HEK293T (cell line): Measurements from ENCODE around the gene TRIM33.

Experiments
- CTCF ChIA-PET: fragments of 350-600 bp; formaldehyde crosslinking; extraction: SDS; loops from one replicate; lab custom pipeline; 2021; ENCODE audit warnings: antibody characterized with exemption, inconsistent platforms; lab: Yijun Ruan, JAX
- POLR2A ChIA-PET: fragments of 350-600 bp; formaldehyde crosslinking; extraction: SDS; loops from one replicate; lab custom pipeline; 2020; ENCODE audit warnings: antibody characterized with exemption, inconsistent platforms; lab: Yijun Ruan, JAX
- DNase-seq: peaks from one replicate; pipeline ENCODE4 v3.0.0; 2012; ENCODE audit warnings: mixed read lengths; ENCODE audit errors: extremely low spot score
- ARNT ChIP-seq: fragments of 450-650 bp; IDR thresholded peaks from 2 replicates; pipeline ENCODE4 v1.6.1; 2017; ENCODE audit warnings: mild to moderate bottlenecking
- BHLHE40 ChIP-seq: fragments of 450-650 bp; IDR thresholded peaks from 2 replicates; pipeline ENCODE4 v1.6.1; 2016; ENCODE audit warnings: mild to moderate bottlenecking, moderate library complexity, borderline replicate concordance
- CTBP1 ChIP-seq: fragments of 450-650 bp; IDR thresholded peaks from 2 replicates; pipeline ENCODE4 v1.6.1; 2016; ENCODE audit warnings: borderline replicate concordance
- ELF4 ChIP-seq: fragments of 450-650 bp; IDR thresholded peaks from 2 replicates; pipeline ENCODE4 v1.6.1; 2017; ENCODE audit warnings: antibody characterized with exemption
- FOXA1 ChIP-seq: fragments of 450-650 bp; IDR thresholded peaks from 2 replicates; pipeline ENCODE4 v1.6.1; 2016; ENCODE audit warnings: mild to moderate bottlenecking
- FOXK2 ChIP-seq: fragments of 450-650 bp; IDR thresholded peaks from 2 replicates; pipeline ENCODE4 v1.6.1; 2016; ENCODE audit warnings: mild to moderate bottlenecking
- FOXM1 ChIP-seq: fragments of 450-650 bp; IDR thresholded peaks from 2 replicates; pipeline ENCODE4 v1.6.1; 2017; ENCODE audit warnings: mild to moderate bottlenecking, borderline replicate concordance
- HDGF ChIP-seq: fragments of 450-650 bp; IDR thresholded peaks from 2 replicates; pipeline ENCODE4 v1.6.1; 2017; ENCODE audit warnings: antibody characterized with exemption, borderline replicate concordance
- L3MBTL2 ChIP-seq: fragments of 450-650 bp; conservative IDR thresholded peaks from 2 replicates; pipeline ENCODE4 v1.6.1; 2016; ENCODE audit warnings: mild to moderate bottlenecking
- LEF1 ChIP-seq: fragments of 450-650 bp; IDR thresholded peaks from 2 replicates; pipeline ENCODE4 v1.6.1; 2017; ENCODE audit warnings: mild to moderate bottlenecking, borderline replicate concordance
- NFRKB ChIP-seq: fragments of 450-650 bp; IDR thresholded peaks from 2 replicates; pipeline ENCODE4 v1.6.1; 2016; ENCODE audit warnings: mild to moderate bottlenecking, moderate library complexity
- PKNOX1 ChIP-seq: fragments of 450-650 bp; IDR thresholded peaks from 2 replicates; pipeline ENCODE4 v1.6.1; 2016
- SP1 ChIP-seq: fragments of 450-650 bp; IDR thresholded peaks from 2 replicates; pipeline ENCODE4 v1.6.1; 2017
- SUZ12 ChIP-seq: fragments of 450-650 bp; IDR thresholded peaks from 2 replicates; pipeline ENCODE4 v1.6.1; 2016; ENCODE audit warnings: mild to moderate bottlenecking
- TARDBP ChIP-seq: fragments of 450-650 bp; IDR thresholded peaks from 2 replicates; pipeline ENCODE4 v1.6.1; 2016
- ZNF384 ChIP-seq: fragments of 450-650 bp; IDR thresholded peaks from 2 replicates; pipeline ENCODE4 v1.6.1; 2016

TRIM33 gene

GRCh38 chr1:114511032-114511785 is at the start of gene TRIM33:
TRIM33 (minus strand) TSS chr1:114511203; CDS start chr1:114511076, 127 bp downstream.
- CTCF ChIA-PET = interaction anchor here (0.6 to 1.7 kb wide), 3 partner anchors 13 to 37 kb away, joined by 3 to 5 read pairs (median 5); no protein-coding TSS in a partner anchor
- DNase-seq = peak; percentile 95
- POLR2A ChIA-PET = interaction anchor here (0.6 to 3.5 kb wide), 7 partner anchors 8 to 158 kb away, joined by 3 to 19 read pairs (median 4); partner anchors contain the start of gene DENND2C
- TF ChIP-seq LEF1 = no peak
- TF ChIP-seq BHLHE40 = no peak
- TF ChIP-seq FOXK2 = no peak
- TF ChIP-seq TARDBP = no peak
- TF ChIP-seq SUZ12 = no peak
- no peak for TF ChIP-seq ELF4
- TF ChIP-seq ZNF384 = peak; percentile 22; the same call in 1 of the 2 replicates
- peak; percentile 99 for TF ChIP-seq L3MBTL2
- TF ChIP-seq ARNT = no peak
- TF ChIP-seq HDGF = no peak
- TF ChIP-seq CTBP1 = no peak
- no peak for TF ChIP-seq FOXA1
- TF ChIP-seq NFRKB = no peak

DNA sequence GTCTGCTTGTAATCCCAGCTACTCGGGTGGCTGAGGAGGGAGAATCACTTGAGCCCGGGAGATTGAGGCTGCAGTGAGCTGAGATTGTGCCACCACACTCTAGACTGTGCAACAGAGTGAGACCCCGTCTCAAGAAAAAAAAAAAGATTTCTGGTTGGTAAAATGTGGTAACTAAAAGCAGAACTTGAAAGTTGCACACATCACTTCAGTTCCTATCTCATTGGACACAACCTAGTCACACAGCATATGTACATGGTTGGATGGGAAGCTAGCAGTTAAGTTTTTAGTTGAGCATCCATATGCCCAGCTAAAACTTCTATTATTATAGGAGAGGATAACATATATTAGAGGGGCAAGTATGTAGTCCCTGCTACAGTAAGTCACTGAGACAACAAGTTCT is 48.4 kb upstream of the TRIM33 start:
- TF ChIP-seq TARDBP (no peak), SP1 (no peak), PKNOX1 (no peak), SUZ12 (no peak), BHLHE40 (no peak), CTBP1 (no peak), FOXK2 (no peak), ARNT (no peak), ELF4 (no peak), ZNF384 (no peak), L3MBTL2 (no peak), LEF1 (no peak), HDGF (no peak), FOXM1 (no peak), NFRKB (no peak), FOXA1 (no peak)
- POLR2A ChIA-PET = interaction anchor here (0.7 kb wide), 1 partner anchor 531 kb away, joined by 3 read pairs; no protein-coding TSS in a partner anchor
- CTCF ChIA-PET = no interaction called here
- DNase-seq = no peak

DNA sequence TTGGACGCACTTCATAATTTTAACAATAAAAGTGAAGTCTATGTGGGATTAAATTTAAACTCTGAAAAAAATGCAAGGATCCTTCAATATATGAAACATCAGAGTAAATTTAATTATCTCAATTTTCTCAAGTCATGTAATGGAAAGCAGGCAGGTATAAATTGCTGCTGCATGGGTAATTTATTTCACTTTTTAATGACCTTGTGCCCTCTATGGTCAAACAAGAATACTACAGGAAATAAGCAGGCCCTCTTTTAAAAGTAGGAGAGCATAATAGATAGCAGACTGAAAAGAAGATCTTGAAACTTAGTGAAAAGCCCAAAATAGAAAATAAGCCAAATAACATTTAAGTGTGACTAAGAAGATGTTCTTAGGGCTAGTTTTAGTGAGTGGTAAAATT is 47.5 kb upstream of the TRIM33 start:
- ChIA-PET POLR2A (no interaction called here), CTCF (no interaction called here)
- TF ChIP-seq FOXA1 = no peak
- TF ChIP-seq PKNOX1 = 0 out of 2 replicates have a peak, but pooled peaks have one; percentile 8
- DNase-seq = peak; percentile 32

DNA sequence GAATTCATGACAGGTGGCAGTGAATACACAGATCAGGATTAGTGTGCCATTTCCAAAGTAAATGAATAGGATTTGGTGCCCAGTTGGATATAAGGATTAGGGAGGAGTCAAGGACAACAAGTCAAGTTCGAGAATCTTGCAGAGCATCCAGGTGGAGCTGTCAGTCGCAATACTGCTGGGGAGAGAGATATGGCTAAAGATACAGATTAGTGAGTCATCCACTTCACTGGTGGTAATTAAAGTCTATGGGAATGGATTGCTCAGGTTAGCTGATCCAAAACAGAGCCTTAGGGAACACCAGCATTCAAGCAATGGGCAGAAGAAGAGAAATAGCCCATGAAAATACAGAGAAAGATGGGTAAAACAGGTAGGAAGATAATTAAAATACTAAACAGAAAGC is 43.6 kb upstream of the TRIM33 start:
- CTCF ChIA-PET = no interaction called here
- POLR2A ChIA-PET = no interaction called here
- no peak for TF ChIP-seq LEF1
- TF ChIP-seq CTBP1 = no peak
- no peak for TF ChIP-seq FOXM1
- TF ChIP-seq NFRKB = no peak
- no peak for TF ChIP-seq HDGF
- TF ChIP-seq PKNOX1 = no peak
- no peak for TF ChIP-seq ZNF384
- no peak for TF ChIP-seq BHLHE40
- TF ChIP-seq FOXK2 = no peak
- TF ChIP-seq TARDBP = no peak
- TF ChIP-seq ELF4 = no peak
- no peak for TF ChIP-seq L3MBTL2
- TF ChIP-seq SP1 = no peak
- no peak for TF ChIP-seq ARNT
- TF ChIP-seq SUZ12 = no peak
- no peak for TF ChIP-seq FOXA1
- DNase-seq = no peak

- no peak for TF ChIP-seq HDGF
- TF ChIP-seq CTBP1 = no peak
- TF ChIP-seq ZNF384 = no peak
- TF ChIP-seq ARNT = no peak
- TF ChIP-seq PKNOX1 = no peak
- no peak for TF ChIP-seq LEF1
- no peak for TF ChIP-seq SUZ12
- no peak for TF ChIP-seq FOXM1
- no peak for TF ChIP-seq BHLHE40
- no peak for TF ChIP-seq ELF4
- no peak for TF ChIP-seq FOXK2
- TF ChIP-seq SP1 = no peak
- no peak for DNase-seq
- ChIA-PET CTCF (no interaction called here), POLR2A (no interaction called here)
Measured at GRCh38 chr1:114552106-114552639, 41.2 kb upstream of the TRIM33 start.
